OCI-LY3 (cell line): ENCODE measurements around the gene NT5C2.

Experiments used
- H2AFZ ChIP-seq: fragments of 200-600, 300-600 bp; shearing (Covaris generic); 2 replicates; pipeline ENCODE4 v1.6.0; 2014; ENCODE audit warnings: antibody characterized with exemption, low read depth, low read length
- H3K27ac ChIP-seq: fragments of 200-600, 300-600 bp; sonication (generic); 2 replicates; pipeline ENCODE4 v1.5.1; 2014; ENCODE audit warnings: mild to moderate bottlenecking, low read length, moderate library complexity, mixed read lengths
- H3K27me3 ChIP-seq: fragments of 200-600, 300-600 bp; sonication (generic); 2 replicates; pipeline ENCODE4 v1.6.1; 2014; ENCODE audit warnings: low read depth, low read length, mixed read lengths
- H3K36me3 ChIP-seq: fragments of 200-600, 300-600 bp; sonication (generic); replicated peaks from 2 replicates; pipeline ENCODE3; 2014; ENCODE audit warnings: low read depth, low read length, mixed read lengths
- H3K4me1 ChIP-seq: fragments of 300-600, 200-600 bp; sonication (generic); 2 replicates; pipeline ENCODE4 v1.6.1; 2014; ENCODE audit warnings: low read length, mixed read lengths
- H3K4me2 ChIP-seq: fragments of 200-600, 300-600 bp; sonication (generic); 2 replicates; pipeline ENCODE4 v1.6.1; 2014; ENCODE audit warnings: low read length, mixed read lengths
- H3K4me3 ChIP-seq: fragments of 300-600, 200-600 bp; sonication (generic); 2 replicates; pipeline ENCODE4 v1.5.1; 2014; ENCODE audit warnings: antibody characterized with exemption, mild to moderate bottlenecking, low read length, moderate library complexity
- H3K79me2 ChIP-seq: fragments of 300-600, 200-600 bp; shearing (Covaris generic); 2 replicates; pipeline ENCODE4 v1.6.1; 2014; ENCODE audit warnings: mild to moderate bottlenecking, low read length, mixed read lengths
- H3K9ac ChIP-seq: fragments of 300-600, 200-600 bp; shearing (Covaris generic); 2 replicates; pipeline ENCODE4 v1.6.0; 2014; ENCODE audit warnings: mild to moderate bottlenecking, low read length, moderate library complexity
- H3K9me3 ChIP-seq: fragments of 200-600, 300-600 bp; shearing (Covaris generic); 2 replicates; pipeline ENCODE4 v1.6.1; 2014; ENCODE audit warnings: low read length, mixed read lengths; ENCODE audit not compliant: insufficient read depth
- H4K20me1 ChIP-seq: fragments of 200-600, 300-600 bp; sonication (generic); 2 replicates; pipeline ENCODE4 v1.6.1; 2016; ENCODE audit warnings: low read length, mixed read lengths; ENCODE audit not compliant: insufficient read depth
- EZH2phosphoT487 ChIP-seq: fragments of 200-600 bp; shearing (Covaris generic); IDR thresholded peaks from 2 replicates; pipeline ENCODE4 v1.6.1; 2018; ENCODE audit warnings: antibody characterized with exemption, mixed run types, low read depth
- TF ChIP-seq, protein P1 (sequence below): fragments of 200-600, 300-600 bp; sonication (generic); IDR thresholded peaks from 2 replicates; pipeline ENCODE4 v1.5.1; 2014; ENCODE audit warnings: antibody characterized with exemption, low read length, low read depth

NT5C2 gene

DNA sequence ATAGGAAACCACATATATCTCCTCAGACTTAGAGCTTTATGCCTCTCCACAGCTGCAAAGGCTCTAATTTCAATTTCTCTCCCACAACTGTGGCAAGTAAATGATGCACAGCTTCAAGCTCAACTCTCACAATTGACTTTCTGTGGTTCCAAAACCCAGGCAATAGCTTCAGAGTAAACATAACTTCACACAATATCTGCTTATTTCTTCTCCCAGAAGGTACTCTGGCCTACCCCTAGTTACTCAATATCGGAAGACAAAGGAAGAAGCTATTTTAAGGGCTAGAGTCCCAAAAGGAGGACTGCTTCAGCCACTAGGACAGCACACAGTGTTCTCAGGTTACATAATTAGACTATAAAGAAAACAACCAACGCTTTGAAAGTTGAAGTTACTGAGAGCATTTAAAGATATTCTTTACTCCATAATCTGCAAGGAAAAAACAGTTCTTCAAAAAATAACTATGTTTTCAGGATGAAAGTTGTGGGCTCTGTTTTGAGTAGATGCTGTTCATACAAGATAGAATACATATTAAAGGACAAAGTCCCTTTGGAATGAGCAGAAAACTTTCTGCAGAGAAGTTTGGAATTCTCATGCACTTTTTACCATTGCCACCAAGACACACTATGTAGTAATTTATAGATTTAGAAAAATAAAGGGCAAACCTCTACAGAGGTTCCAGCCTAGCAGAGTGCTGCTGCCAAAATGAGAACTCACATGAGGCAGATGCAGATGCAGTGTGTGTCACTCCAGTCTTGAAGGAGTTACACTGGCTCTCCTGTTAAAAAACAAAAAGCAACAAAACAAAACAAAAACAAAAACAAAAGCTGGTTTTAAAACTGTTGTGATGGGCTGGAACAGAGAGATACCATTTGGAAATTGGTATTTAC, 81.8 kb downstream of the NT5C2 start:
- H3K27me3 ChIP-seq: no peaks in the 10 kb centered on the region
- H3K4me3 ChIP-seq: 0 out of 2 replicates have a peak overlapping the region, but pooled peaks have one; percentile 21
- no peaks in the 10 kb centered on the region for H3K79me2 ChIP-seq
- 0 out of 2 replicates have a peak, but pooled peaks cover 3% of the 10 kb centered on the region for H4K20me1 ChIP-seq
- H3K27ac ChIP-seq: 0 out of 2 replicates have a peak overlapping the region, but pooled peaks have one; percentile 19
- H3K9ac ChIP-seq: no peak overlapping the region
- H3K36me3 ChIP-seq: no peaks in the 10 kb centered on the region
- H3K9me3 ChIP-seq: no peaks in the 10 kb centered on the region
- H3K4me2 ChIP-seq: peak overlapping the region; percentile 64
- H2AFZ ChIP-seq: no peak overlapping the region
- TF ChIP-seq EZH2phosphoT487: no peak
- TF ChIP-seq, protein P1, sequence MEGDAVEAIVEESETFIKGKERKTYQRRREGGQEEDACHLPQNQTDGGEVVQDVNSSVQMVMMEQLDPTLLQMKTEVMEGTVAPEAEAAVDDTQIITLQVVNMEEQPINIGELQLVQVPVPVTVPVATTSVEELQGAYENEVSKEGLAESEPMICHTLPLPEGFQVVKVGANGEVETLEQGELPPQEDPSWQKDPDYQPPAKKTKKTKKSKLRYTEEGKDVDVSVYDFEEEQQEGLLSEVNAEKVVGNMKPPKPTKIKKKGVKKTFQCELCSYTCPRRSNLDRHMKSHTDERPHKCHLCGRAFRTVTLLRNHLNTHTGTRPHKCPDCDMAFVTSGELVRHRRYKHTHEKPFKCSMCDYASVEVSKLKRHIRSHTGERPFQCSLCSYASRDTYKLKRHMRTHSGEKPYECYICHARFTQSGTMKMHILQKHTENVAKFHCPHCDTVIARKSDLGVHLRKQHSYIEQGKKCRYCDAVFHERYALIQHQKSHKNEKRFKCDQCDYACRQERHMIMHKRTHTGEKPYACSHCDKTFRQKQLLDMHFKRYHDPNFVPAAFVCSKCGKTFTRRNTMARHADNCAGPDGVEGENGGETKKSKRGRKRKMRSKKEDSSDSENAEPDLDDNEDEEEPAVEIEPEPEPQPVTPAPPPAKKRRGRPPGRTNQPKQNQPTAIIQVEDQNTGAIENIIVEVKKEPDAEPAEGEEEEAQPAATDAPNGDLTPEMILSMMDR: no peak
- peaks cover 21% of the 10 kb centered on the region for H3K4me1 ChIP-seq

DNA sequence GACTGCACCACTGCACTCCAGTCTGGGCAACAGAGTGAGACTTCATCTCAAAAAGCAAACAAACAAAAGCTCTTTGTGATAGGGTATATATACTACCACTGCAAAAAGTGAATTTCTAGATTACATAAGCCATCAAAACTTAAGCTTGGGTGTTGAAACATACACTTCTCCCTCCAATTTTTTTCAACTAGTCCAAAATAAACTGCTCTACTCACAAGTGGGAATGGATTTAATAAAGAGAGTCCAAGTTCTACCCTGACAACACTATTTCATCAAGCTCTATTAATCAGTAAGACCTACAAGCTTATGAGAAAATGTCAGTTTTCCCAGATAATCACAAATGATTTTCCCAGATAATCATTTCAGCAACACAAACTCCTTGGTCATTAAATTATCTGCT, 82.7 kb downstream of the NT5C2 start:
- H3K4me3 ChIP-seq: no peak overlapping the region
- no peak overlapping the region for H3K9ac ChIP-seq
- no peaks in the 10 kb centered on the region for H3K36me3 ChIP-seq
- H3K9me3 ChIP-seq: no peaks in the 10 kb centered on the region
- no peak overlapping the region for H3K27ac ChIP-seq
- TF ChIP-seq, protein P1: no peak
- no peak for TF ChIP-seq EZH2phosphoT487
- H3K79me2 ChIP-seq: no peaks in the 10 kb centered on the region
- no peak overlapping the region for H3K4me2 ChIP-seq
- no peak overlapping the region for H2AFZ ChIP-seq
- peaks cover 21% of the 10 kb centered on the region for H3K4me1 ChIP-seq
- H3K27me3 ChIP-seq: no peaks in the 10 kb centered on the region
- H4K20me1 ChIP-seq: 0 out of 2 replicates have a peak, but pooled peaks cover 3% of the 10 kb centered on the region

DNA sequence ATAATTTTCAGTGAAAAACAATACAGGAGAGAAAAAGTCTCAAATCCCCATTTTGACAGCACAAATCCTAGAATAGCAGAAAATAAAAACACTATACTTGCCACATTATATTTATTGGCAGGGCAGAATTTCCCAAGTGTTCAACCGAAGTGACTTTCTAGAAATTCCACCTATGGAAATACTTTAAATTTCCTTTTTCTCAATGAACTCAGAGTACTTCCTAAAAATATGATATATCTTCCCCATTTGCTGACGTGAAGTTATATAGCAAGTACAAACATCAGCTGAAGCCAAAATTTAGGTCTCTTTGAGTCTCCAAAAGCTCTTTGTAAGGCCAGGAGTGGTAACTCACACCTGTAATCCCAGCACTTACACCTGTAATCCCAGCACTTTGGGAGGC, 83.3 kb downstream of the NT5C2 start:
- Histone ChIP-seq H3K4me3 (no peak overlapping the region), H3K4me2 (no peak overlapping the region), H3K27me3 (no peaks in the 10 kb centered on the region), H2AFZ (no peak overlapping the region), H3K9ac (no peak overlapping the region), H3K4me1 (peaks cover 21% of the 10 kb centered on the region), H3K36me3 (no peaks in the 10 kb centered on the region), H3K27ac (no peak overlapping the region), H4K20me1 (0 out of 2 replicates have a peak, but pooled peaks cover 3% of the 10 kb centered on the region), H3K9me3 (no peaks in the 10 kb centered on the region), H3K79me2 (no peaks in the 10 kb centered on the region)
- no peak for TF ChIP-seq EZH2phosphoT487
- TF ChIP-seq, protein P1: no peak

- Histone ChIP-seq H3K4me1 (peaks cover 6% of the 10 kb centered on the region), H4K20me1 (no peaks in the 10 kb centered on the region), H3K4me2 (no peak overlapping the region), H3K9me3 (no peaks in the 10 kb centered on the region), H3K79me2 (no peaks in the 10 kb centered on the region), H3K9ac (no peak overlapping the region), H3K27ac (no peak overlapping the region), H3K4me3 (no peak overlapping the region), H2AFZ (no peak overlapping the region), H3K27me3 (no peaks in the 10 kb centered on the region), H3K36me3 (no peaks in the 10 kb centered on the region)
- TF ChIP-seq EZH2phosphoT487: no peak
- TF ChIP-seq, protein P1: no peak
Measured at GRCh38 chr10:103106539-103106938, 86.5 kb downstream of the NT5C2 start.
